WTC11 (cell line): ENCODE results near the gene CCDC74A.
"Not testable (repeated sequence)": the region's sequence is repeated elsewhere in the genome, so short reads cannot be mapped to it uniquely, and the experiment has no call there.

Experiments
- CTCF ChIP-seq: fragments of 200-600 bp; IDR thresholded peaks from 2 replicates; pipeline ENCODE4 v1.8.0; 2022; ENCODE audit warnings: antibody characterized with exemption
- NR2C2 ChIP-seq: sonication (generic); formaldehyde crosslinking; IDR thresholded peaks from 2 replicates; pipeline ENCODE4 v1.8.0; 2022; ENCODE audit warnings: mild to moderate bottlenecking, missing genetic modification reagents

- not testable (repeated sequence) for TF ChIP-seq NR2C2 (CRISPR knock-in tag); CTCF
Measured at GRCh38 chr2:131495506-131495905, 32.2 kb upstream of the CCDC74A start.
